Calu3 (cell line): ENCODE measurements around the gene CHST8. TPM values are rescaled to one million over a fixed set of nuclear protein-coding genes. Genes with fewer than 3 reads are reported as not detected.

Experiments used
- BruUV-seq: library from RNA; stranded (reverse); fragments of 400-500 nt; replicated peaks from 2 replicates; lab custom pipeline; 2021; lab: Mats Ljungman, UMichigan
- CTCF ChIA-PET: fragments of 300-600 bp; sonication (Branson Sonifier 250); formaldehyde crosslinking; loops from one replicate; lab custom pipeline; 2022; ENCODE audit warnings: antibody characterized with exemption; lab: Charles Lee
- DNase-seq: peaks from one replicate; pipeline ENCODE4 v3.0.0; 2022
- H3K27ac Mint-ChIP-seq: one replicate; pipeline ENCODE4 v1.8.0; 2022; ENCODE audit warnings: mixed read lengths; ENCODE audit not compliant: unreplicated experiment
- H3K27me3 Mint-ChIP-seq: one replicate; pipeline ENCODE4 v1.8.0; 2022; ENCODE audit warnings: mixed read lengths; ENCODE audit not compliant: unreplicated experiment
- H3K36me3 Mint-ChIP-seq: one replicate; pipeline ENCODE4 v1.8.0; 2022; ENCODE audit warnings: mild to moderate bottlenecking, moderate library complexity, mixed read lengths; ENCODE audit not compliant: insufficient read depth, unreplicated experiment
- H3K4me1 Mint-ChIP-seq: one replicate; pipeline ENCODE4 v1.8.0; 2022; ENCODE audit warnings: mild to moderate bottlenecking, low read depth, mixed read lengths; ENCODE audit not compliant: unreplicated experiment
- H3K4me3 Mint-ChIP-seq: one replicate; pipeline ENCODE4 v1.8.0; 2022; ENCODE audit warnings: mild to moderate bottlenecking, low read depth, moderate library complexity, mixed read lengths; ENCODE audit not compliant: unreplicated experiment
- H3K9me3 Mint-ChIP-seq: one replicate; pipeline ENCODE4 v1.8.0; 2022; ENCODE audit warnings: low read depth, mixed read lengths; ENCODE audit not compliant: unreplicated experiment
- intact Hi-C: fragments of 100-400 bp; cut with micrococcal nuclease; formaldehyde crosslinking; loops from one replicate; pipeline ENCODE4 v1.10.0; 2022; ENCODE audit not compliant: unreplicated experiment
- total RNA-seq: library from RNA; stranded (reverse); gene quantifications from 2 replicates; pipeline ENCODE4 v1.2.3, GENCODE V29; 2022
- TF ChIP-seq, protein P1 (sequence below): fragments of 200-600 bp; IDR thresholded peaks from one replicate; pipeline ENCODE4 v1.8.0; 2022; ENCODE audit warnings: antibody characterized with exemption; ENCODE audit not compliant: unreplicated experiment

The CHST8 gene
- total RNA-seq, 1 experiment from 2014 or later, result not detected

DNA sequence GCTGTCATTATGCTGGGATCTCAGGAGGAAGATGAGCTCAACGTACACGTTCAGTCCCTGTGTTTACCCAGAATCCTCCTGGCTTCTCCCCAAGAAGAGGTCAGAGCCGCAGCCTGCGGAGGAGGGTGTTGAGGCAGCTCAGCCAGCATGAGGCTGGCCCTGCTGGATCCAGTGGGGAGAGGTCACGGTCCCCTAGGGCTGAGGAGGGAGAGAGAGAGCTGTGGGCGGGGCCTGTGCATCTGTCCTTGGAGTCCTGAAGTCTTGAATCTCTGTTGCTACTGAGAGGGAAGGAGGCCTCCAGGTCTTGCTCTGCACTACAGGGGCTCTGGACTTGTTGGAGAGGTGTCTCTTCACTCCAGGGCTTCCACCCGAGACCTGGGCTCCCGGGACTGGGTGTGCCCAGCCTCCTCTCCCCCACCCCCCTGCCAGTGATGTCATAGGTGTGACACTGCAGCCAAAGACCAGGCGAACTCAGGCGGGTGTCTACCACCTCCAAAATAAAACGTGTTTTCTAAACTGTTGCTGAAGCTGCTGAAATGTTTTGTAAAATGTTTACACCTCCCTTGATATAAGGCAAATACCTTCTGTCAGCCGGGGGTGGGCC is 97.0 kb downstream of the CHST8 start:
- H3K27ac Mint-ChIP-seq, result no peak overlapping the region
- H3K36me3 Mint-ChIP-seq, result no peaks in the 10 kb centered on the region
- no TSS peak for BruUV-seq
- TF ChIP-seq, protein P1, sequence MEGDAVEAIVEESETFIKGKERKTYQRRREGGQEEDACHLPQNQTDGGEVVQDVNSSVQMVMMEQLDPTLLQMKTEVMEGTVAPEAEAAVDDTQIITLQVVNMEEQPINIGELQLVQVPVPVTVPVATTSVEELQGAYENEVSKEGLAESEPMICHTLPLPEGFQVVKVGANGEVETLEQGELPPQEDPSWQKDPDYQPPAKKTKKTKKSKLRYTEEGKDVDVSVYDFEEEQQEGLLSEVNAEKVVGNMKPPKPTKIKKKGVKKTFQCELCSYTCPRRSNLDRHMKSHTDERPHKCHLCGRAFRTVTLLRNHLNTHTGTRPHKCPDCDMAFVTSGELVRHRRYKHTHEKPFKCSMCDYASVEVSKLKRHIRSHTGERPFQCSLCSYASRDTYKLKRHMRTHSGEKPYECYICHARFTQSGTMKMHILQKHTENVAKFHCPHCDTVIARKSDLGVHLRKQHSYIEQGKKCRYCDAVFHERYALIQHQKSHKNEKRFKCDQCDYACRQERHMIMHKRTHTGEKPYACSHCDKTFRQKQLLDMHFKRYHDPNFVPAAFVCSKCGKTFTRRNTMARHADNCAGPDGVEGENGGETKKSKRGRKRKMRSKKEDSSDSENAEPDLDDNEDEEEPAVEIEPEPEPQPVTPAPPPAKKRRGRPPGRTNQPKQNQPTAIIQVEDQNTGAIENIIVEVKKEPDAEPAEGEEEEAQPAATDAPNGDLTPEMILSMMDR, result no peak
- H3K27me3 Mint-ChIP-seq, result peaks cover 97% of the 10 kb centered on the region
- intact Hi-C loops, result no loop called here
- CTCF ChIA-PET, result no interaction called here
- H3K4me3 Mint-ChIP-seq, result no peak overlapping the region
- no peak for DNase-seq
- H3K9me3 Mint-ChIP-seq, result no peaks in the 10 kb centered on the region
- no peaks in the 10 kb centered on the region for H3K4me1 Mint-ChIP-seq

DNA sequence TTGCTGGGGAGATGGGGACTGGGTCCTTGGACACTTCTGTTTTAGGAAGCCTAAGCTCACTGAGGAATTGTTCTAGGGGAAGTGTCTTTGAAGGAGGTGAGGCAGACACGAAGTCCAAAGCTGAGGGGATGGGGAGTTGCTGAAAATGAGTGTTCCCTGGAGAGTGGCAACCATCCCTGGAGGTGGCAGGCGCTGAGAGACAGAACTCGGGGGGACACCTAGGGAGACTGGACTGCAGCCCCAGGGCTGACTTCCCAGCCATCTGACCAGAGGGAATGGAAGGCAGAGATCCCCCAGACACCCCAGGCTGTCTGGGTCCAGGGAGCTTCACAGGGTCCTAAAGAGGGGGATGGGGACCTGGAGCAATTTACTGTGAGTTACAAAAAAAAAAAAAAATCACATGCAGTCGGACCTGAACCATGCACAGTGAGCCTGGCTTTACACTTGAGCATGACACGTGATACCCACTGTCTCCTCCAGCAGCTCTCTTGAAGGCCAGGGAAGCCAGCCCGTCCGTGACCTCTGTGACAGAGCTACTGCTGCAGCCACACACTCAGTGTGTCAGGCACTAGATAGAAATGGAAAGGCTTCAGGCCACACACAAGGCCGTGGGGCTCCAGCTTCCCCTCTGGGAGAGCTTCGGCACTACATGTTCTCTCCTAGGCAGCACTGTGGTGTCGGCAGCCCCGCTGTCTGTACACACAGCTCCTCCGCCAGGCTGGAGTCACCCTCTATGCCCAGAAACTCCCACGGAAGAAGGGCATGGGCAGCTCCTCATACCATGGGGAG is 97.8 kb downstream of the CHST8 start:
- H3K4me1 Mint-ChIP-seq, result no peaks in the 10 kb centered on the region
- peaks cover 96% of the 10 kb centered on the region for H3K27me3 Mint-ChIP-seq
- no peaks in the 10 kb centered on the region for H3K9me3 Mint-ChIP-seq
- BruUV-seq, result no TSS peak
- intact Hi-C loops, result no loop called here
- H3K36me3 Mint-ChIP-seq, result no peaks in the 10 kb centered on the region
- DNase-seq, result no peak
- CTCF ChIA-PET, result interaction anchor here (0.5 kb wide), 1 partner anchor 348 kb away, joined by 3 read pairs; no protein-coding TSS in a partner anchor
- TF ChIP-seq, protein P1, result no peak
- no peak overlapping the region for H3K27ac Mint-ChIP-seq
- H3K4me3 Mint-ChIP-seq, result no peak overlapping the region

DNA sequence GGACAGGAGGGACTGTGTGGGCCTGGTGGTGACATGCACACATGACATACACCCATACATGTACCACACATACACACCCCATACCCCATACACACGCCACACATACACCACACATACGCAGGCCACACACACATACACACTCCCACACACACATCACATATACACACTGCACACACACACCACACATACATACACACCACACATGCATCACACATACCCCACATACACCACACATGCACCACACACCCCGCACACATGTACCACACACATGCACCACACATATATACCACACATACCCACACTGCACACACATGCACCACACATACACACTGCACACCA is 98.4 kb downstream of the CHST8 start:
- peaks cover 96% of the 10 kb centered on the region for H3K27me3 Mint-ChIP-seq
- no peak overlapping the region for H3K4me3 Mint-ChIP-seq
- no peaks in the 10 kb centered on the region for H3K4me1 Mint-ChIP-seq
- no TSS peak for BruUV-seq
- H3K9me3 Mint-ChIP-seq, result no peaks in the 10 kb centered on the region
- intact Hi-C loops, result no loop called here
- no peaks in the 10 kb centered on the region for H3K36me3 Mint-ChIP-seq
- DNase-seq, result no peak
- CTCF ChIA-PET, result no interaction called here
- TF ChIP-seq, protein P1, result no peak
- no peak overlapping the region for H3K27ac Mint-ChIP-seq

DNA sequence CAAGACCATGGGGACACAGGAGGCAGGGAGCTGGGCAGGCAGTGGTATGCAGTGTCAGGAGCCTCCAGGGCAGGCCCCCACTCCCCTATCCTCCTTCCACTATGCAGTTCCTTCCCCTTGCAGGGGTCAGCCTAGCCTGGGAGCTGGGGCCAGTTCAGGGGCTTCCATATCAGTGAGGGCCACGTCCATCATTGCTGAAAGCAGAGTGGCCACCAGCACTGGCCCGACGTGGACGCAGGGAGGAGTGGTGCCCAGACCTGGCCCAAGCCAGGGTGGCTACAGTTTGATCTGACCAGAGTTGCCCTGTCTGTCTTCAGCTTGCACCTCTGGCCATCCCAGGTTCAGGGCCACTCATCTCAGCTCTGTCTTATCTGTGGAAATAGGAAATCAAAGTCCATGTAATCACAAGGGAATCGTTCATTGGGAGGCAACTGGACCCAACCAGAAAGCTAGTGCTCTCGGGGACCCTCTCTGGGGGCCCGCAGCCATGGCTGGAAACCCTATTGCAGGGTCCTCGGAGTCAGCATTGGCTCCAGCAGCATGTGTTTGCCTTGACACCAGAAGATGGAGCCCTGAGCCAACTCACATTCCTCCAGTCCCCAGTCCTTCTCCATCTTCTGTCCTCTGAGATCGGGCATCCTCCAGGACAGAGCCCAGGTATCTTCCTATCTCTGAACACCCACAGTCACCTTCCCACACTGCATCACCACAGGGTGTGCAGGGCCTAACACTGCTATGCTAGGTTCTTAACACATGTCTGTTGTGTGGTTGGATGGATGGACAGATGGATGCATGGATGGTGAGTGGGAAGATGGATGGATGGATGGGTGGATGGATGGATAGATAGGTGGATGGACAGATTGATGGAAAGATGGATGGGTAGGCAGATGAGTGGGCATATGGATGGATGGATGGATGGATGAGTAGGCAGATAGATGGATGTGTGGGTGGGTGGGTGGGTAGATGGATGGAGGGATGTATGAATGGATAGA is 99.2 kb downstream of the CHST8 start:
- CTCF ChIA-PET, result no interaction called here
- BruUV-seq, result no TSS peak
- H3K27ac Mint-ChIP-seq, result no peak overlapping the region
- no peaks in the 10 kb centered on the region for H3K36me3 Mint-ChIP-seq
- intact Hi-C loops, result no loop called here
- H3K4me3 Mint-ChIP-seq, result no peak overlapping the region
- TF ChIP-seq, protein P1, result no peak
- no peak for DNase-seq
- H3K9me3 Mint-ChIP-seq, result no peaks in the 10 kb centered on the region
- peaks cover 96% of the 10 kb centered on the region for H3K27me3 Mint-ChIP-seq
- H3K4me1 Mint-ChIP-seq, result no peaks in the 10 kb centered on the region
